K562 (cell line): ENCODE results near the gene RTN4. TPM values are rescaled to one million over a fixed set of nuclear protein-coding genes. Genes with fewer than 3 reads are reported as not detected.

Experiments used
- BMI1 ChIP-seq: fragments of 150-350 bp; IDR thresholded peaks from 2 replicates; pipeline ENCODE4 v1.6.1; 2014; ENCODE audit warnings: low read length
- CBX3 ChIP-seq, 2 experiments: IDR thresholded peaks; 1 replicate in 1 of 2; 2 replicates in 1 of 2; pipeline ENCODE4 v1.6.1; 2012; ENCODE audit warnings: inconsistent platforms in 2 of 2, low read length in 2 of 2, borderline replicate concordance in 1 of 2, control low read depth in 1 of 2
- EHMT2 ChIP-seq: fragments of 450-650 bp; IDR thresholded peaks from 2 replicates; pipeline ENCODE4 v1.6.1; 2018; ENCODE audit warnings: antibody characterized with exemption
- ERF ChIP-seq: fragments of 450-650 bp; formaldehyde crosslinking; IDR thresholded peaks from 2 replicates; pipeline ENCODE4 v1.4.0; 2020; ENCODE audit warnings: mild to moderate bottlenecking, mixed read lengths
- EWSR1 ChIP-seq: fragments of 450-650 bp; IDR thresholded peaks from 2 replicates; pipeline ENCODE4 v1.6.1; 2018; ENCODE audit warnings: borderline replicate concordance, mild to moderate bottlenecking, low read depth, moderate library complexity; ENCODE audit not compliant: partially characterized antibody
- GTF2A2 ChIP-seq: IDR thresholded peaks from 2 replicates; pipeline ENCODE4 v1.6.1; 2016; ENCODE audit warnings: mild to moderate bottlenecking, missing genetic modification characterization, missing compliant biosample characterization
- KDM2B ChIP-seq: fragments of 250-450 bp; sonication (Bioruptor Pico); IDR thresholded peaks from 2 replicates; pipeline ENCODE4 v1.8.0; 2021; ENCODE audit warnings: mild to moderate bottlenecking, moderate library complexity
- NCOR1 ChIP-seq: fragments of 450-650 bp; IDR thresholded peaks from 2 replicates; pipeline ENCODE4 v1.6.1; 2016; ENCODE audit warnings: mild to moderate bottlenecking, moderate library complexity
- NFE2L1 ChIP-seq: fragments of 450-650 bp; IDR thresholded peaks from 2 replicates; pipeline ENCODE4 v1.6.1; 2016; ENCODE audit warnings: missing genetic modification characterization, low read depth, mild to moderate bottlenecking, missing compliant biosample characterization, moderate library complexity, borderline replicate concordance
- SAFB2 ChIP-seq: fragments of 200-400 bp; formaldehyde crosslinking; IDR thresholded peaks from 2 replicates; pipeline ENCODE4 v1.6.1; 2018; ENCODE audit warnings: borderline replicate concordance, low read length, low read depth, moderate library complexity; ENCODE audit not compliant: severe bottlenecking
- TBP ChIP-seq: optimal IDR thresholded peaks from 2 replicates; pipeline ENCODE3; 2011; ENCODE audit warnings: low read depth, low read length, improper control_type of control experiment
- TEAD2 ChIP-seq: fragments of 450-650 bp; IDR thresholded peaks from 2 replicates; pipeline ENCODE4 v1.6.1; 2016; ENCODE audit warnings: missing genetic modification characterization, control low read depth, missing compliant biosample characterization
- ZNF408 ChIP-seq: fragments of 250-450 bp; sonication (Bioruptor Pico); IDR thresholded peaks from 2 replicates; pipeline ENCODE4 v1.4.0; 2020; ENCODE audit warnings: low read depth, mild to moderate bottlenecking, moderate library complexity
- ZNF431 ChIP-seq: sonication (generic); formaldehyde crosslinking; IDR thresholded peaks from 2 replicates; pipeline ENCODE4 v1.8.0; 2022; ENCODE audit warnings: mild to moderate bottlenecking, missing genetic modification reagents
- ZNF668 ChIP-seq: fragments of 250-450 bp; sonication (Bioruptor Pico); IDR thresholded peaks from 2 replicates; pipeline ENCODE4 v1.8.0; 2022; ENCODE audit warnings: mild to moderate bottlenecking, inconsistent platforms
- polyA plus RNA-seq, 8 experiments: library from polyadenylated mRNA; depleted of rRNA in 4 of 8; stranded (reverse) in 5 of 8; unstranded in 3 of 8; fragments of >200 nt; fragmentation: Nextera tagmentation in 2 of 8; fragmentation: Illumina TruSeq in 1 of 8; extraction: Ambion mirVana in 2 of 8; extraction: Trizol in 1 of 8; gene quantifications; 2 replicates each; pipeline versions ENCODE4 v1.2.1 to v1.2.3, GENCODE V29; 2011 to 2014; ENCODE audit warnings: inconsistent platforms in 1 of 8, missing spikeins in 1 of 8
- total RNA-seq, 7 experiments: library from RNA; depleted of rRNA in 6 of 7; stranded (reverse); fragments of >200 nt in 6 of 7; fragmentation: Illumina TruSeq in 2 of 7; extraction: Trizol in 2 of 7; gene quantifications; 2 replicates each; pipeline versions ENCODE4 v1.2.1 to v1.2.3, GENCODE V29; 2011 to 2021; ENCODE audit warnings: low replicate concordance in 1 of 7
- TF ChIP-seq, protein P1 (sequence below), 3 experiments: fragments of 200-800 bp in 1 of 3; sonication (Bioruptor generic) in 1 of 3; sonication (generic) in 1 of 3; formaldehyde crosslinking in 1 of 3; IDR thresholded peaks; 2 replicates each; pipeline versions ENCODE4 v1.6.1 to v1.8.0; 2016 to 2022; ENCODE audit warnings: mild to moderate bottlenecking in 2 of 3, missing compliant biosample characterization in 2 of 3, missing genetic modification characterization in 2 of 3, missing genetic modification reagents in 1 of 3
- TF ChIP-seq, protein P2 (sequence below), 2 experiments: fragments of 450-650 bp; conservative IDR thresholded peaks; 2 replicates each; pipeline ENCODE4 v1.6.1; 2017; ENCODE audit warnings: mild to moderate bottlenecking in 2 of 2, moderate library complexity in 2 of 2

The RTN4 gene
- total and polyA plus RNA-seq, 9 of the 15 experiments (the other 6 are each of a cell fraction or from before 2014, with no cell fraction given): 73.0 to 248 (median 116) TPM

DNA sequence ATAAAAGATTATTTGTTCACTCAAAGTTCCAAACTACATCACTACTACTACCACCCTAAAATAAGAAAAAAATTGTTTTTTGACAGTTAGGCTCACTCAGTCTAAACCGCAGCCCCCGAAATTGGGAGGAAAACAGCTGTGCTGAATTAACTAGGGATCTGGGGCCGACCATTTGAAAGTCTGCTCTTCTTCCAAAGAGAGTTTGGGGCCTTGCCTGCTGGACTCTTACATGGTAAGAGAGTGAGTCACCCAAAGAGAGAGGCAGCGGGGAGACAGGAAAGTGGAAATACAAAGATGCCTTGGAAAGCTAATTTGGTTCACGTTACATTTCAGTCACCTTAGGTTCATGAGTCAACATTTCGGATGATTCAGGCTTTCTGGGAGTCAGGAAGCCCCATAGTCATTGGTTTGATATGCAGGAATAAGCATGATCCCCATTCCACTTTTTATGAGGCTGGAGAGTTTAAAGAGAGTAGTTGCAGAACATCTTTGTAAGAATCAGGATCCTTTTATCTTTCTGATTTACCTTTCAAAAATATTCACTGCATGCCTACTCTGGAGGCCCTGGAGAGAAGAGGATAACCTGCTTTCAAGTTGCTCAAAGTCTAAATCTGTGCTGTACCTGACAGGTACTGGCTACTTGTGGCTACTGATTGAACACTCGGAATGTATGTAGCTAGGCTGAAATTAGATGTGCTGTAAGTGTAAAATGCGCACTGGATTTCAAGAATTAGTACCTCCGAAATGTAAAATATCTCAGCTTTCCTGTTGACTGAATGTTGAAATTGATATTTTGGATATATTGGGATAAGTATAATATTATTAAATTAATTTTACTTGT, 995 bp upstream of the RTN4 start (continued):
- TF ChIP-seq ZNF431 (CRISPR knock-in tag): 0 out of 2 replicates have a peak, but pooled peaks have one; percentile 48
- TF ChIP-seq, protein P1, sequence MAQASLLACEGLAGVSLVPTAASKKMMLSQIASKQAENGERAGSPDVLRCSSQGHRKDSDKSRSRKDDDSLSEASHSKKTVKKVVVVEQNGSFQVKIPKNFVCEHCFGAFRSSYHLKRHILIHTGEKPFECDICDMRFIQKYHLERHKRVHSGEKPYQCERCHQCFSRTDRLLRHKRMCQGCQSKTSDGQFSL (CRISPR knock-in tag; IDR thresholded peaks at IDR 0.05): no peak
- TF ChIP-seq, protein P1 (tag; IDR thresholded peaks at IDR 0.05): no peak
- 0 out of 2 replicates have a peak, but pooled peaks have one; percentile 41 for TF ChIP-seq EHMT2
- TF ChIP-seq NCOR1: no peak
- no peak for TF ChIP-seq ZNF408 (CRISPR knock-in tag)
- TF ChIP-seq TEAD2 (tag): 0 out of 2 replicates have a peak, but pooled peaks have one; percentile 27
- TF ChIP-seq KDM2B: no peak
- no peak for TF ChIP-seq SAFB2
- TF ChIP-seq GTF2A2 (tag): no peak
- TF ChIP-seq ERF (CRISPR knock-in tag): peak; percentile 38; the same call in 1 of the 2 replicates
- no peak for TF ChIP-seq ZNF668 (CRISPR knock-in tag)
- TF ChIP-seq TBP: no peak
- no peak for TF ChIP-seq BMI1
- no peak for TF ChIP-seq EWSR1
- no peak for TF ChIP-seq CBX3 (IDR thresholded peaks at IDR 0.05; ENCODE audit: borderline replicate concordance in 1 of 2, low read length in 2 of 2)
- TF ChIP-seq NFE2L1 (tag): no peak
- TF ChIP-seq, protein P2, sequence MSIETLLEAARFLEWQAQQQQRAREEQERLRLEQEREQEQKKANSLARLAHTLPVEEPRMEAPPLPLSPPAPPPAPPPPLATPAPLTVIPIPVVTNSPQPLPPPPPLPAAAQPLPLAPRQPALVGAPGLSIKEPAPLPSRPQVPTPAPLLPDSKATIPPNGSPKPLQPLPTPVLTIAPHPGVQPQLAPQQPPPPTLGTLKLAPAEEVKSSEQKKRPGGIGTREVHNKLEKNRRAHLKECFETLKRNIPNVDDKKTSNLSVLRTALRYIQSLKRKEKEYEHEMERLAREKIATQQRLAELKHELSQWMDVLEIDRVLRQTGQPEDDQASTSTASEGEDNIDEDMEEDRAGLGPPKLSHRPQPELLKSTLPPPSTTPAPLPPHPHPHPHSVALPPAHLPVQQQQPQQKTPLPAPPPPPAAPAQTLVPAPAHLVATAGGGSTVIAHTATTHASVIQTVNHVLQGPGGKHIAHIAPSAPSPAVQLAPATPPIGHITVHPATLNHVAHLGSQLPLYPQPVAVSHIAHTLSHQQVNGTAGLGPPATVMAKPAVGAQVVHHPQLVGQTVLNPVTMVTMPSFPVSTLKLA (conservative IDR thresholded peaks at IDR 0.05): peak in 1 of 2 experiments; percentile 36; a peak in 1 of 4 replicates
